ENCODE results near the gene RNF227.
"Not testable (repeated sequence)": the region's sequence is repeated elsewhere in the genome, so short reads cannot be mapped to it uniquely, and the experiment has no call there.

Gene RNF227

DNA sequence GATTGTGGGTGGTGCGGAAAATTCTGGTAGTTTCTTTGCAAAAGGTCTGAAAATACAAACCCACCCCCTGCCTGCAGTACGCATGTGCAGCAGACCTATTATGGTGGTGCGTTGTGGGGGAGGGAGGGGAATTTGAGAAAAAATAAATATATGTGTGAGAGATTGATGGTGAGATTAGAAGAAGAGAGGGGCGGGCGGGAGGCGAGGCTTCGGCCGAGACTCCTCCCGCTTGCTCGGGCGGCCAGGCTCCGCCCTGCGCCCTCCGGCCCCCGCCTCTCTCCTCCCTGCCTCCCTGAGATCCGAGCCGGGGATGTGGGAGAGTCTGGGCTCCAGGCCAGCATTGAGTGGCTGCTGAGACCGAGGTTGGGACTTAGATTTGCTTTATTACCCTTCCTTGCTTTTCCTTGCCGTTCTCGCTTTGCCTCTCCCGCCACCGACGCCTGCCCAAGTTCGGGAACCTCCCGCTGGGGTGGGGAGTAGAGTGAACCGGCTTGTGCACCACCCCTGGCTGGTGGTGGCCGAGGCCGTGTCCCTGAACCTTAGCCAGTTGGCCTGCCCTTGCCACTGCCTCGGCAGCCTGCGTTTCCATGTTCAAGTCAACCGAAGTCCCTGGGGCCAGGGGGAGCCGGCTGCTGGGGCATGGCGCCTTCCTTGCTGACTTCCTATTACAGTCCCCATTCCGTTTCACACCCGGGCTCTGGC, 28.5 kb downstream of the RNF227 start:
- peak; percentile 79 for DNase-seq

DNA sequence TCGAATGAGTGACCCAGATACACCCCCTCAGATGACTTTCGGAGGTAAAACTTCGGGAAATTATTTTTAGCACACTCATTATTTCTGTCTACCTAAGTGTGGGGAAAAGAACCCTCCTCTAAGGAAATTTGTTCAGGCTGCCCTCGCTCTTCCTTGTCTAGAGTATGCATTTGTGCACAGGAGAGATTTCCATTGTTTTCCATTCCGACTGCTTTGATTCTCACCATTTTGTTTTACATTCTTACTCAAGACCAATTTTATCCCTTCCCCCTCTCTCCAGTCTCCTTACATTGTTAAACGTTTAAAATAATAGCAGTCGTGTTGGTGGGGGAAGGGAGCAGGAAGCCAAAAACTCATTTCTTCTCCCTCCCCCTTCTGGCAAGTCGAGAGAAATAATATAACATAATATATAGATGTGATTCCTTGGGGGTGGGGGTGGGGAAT, 29.0 kb downstream of the RNF227 start:
- no peak for DNase-seq

DNA sequence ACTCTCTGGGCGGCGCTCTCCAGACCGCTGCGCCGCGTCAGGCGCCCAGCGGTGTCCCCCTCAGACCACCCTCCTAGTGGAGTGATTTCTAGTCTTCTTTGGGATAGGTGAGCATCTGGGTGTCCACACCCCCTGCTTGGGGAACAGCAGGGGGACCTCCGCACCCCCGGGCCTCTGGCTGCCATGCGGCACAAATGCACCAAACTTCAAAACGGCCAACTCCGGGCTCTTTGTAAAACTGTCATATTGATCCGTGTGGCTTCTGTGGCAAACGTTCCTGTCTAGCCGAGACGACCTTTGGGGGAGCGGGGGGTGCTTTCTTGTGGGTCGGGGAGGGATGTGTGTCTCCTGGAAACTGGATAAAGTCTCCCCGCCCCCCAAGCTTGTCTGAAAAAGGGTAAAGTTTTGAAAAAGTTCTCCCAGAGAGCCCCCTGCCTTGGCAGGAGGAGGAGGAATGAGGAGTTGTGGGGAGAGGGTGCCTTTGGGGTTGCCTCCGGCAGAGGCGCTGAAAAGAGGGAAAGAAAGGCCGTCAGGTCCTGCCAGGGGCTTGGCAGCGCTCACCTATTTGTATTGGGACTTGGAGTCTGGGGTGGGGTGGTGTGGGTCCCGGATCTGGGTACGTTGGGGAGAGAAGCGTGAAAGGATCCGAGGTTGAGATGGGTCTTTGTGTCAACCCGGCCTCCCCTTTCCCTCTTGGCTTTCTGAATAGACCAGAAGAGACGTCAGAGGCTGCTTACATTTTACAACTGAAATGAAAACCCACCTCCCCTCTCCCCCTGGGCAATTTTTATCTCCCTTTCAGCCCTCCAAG, 29.7 kb downstream of the RNF227 start:
- DNase-seq, result peak; percentile 44

DNA sequence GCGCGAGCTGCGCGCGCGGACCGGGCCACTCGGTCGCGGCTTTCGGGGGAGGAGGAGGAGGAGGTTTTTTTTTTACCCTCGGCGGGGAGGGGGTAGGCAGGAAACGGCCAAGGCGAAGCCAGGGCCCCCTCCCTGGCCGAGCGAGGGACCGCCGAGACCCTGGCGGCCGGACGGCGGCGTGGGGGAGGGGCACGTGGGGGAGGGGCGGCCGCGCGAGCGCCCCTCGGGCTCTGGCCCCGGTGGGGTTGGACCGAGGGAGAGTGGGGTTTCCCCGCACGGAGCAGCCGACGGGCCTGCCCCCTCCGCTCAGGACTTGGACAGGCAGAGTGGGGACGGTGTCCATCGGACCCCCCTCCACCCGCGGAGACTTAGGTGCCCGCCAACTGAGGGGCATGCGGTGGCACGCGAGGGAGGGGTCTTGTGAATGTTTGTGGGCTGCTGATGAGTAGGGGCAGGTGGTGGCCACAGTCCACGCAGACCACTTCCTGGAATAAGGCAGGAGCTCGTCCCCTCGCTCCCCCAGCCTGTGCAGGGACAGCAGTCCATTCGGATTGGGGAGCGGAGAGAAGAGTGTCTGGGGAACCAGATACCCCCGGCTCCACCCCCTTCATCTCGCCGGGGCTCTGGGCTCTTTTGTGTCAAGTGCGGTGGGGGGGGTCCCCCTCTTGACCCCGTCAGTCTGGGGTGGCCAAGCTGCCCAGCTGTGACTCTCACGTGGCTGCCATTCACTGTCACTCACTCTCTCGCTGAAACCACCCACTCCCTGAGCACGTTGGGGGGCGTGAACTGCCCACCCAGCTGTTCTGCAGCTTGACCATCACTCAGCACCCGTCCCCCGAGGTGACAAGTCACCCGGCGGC, 30.5 kb downstream of the RNF227 start:
- DNase-seq, result peak; percentile 45

DNA sequence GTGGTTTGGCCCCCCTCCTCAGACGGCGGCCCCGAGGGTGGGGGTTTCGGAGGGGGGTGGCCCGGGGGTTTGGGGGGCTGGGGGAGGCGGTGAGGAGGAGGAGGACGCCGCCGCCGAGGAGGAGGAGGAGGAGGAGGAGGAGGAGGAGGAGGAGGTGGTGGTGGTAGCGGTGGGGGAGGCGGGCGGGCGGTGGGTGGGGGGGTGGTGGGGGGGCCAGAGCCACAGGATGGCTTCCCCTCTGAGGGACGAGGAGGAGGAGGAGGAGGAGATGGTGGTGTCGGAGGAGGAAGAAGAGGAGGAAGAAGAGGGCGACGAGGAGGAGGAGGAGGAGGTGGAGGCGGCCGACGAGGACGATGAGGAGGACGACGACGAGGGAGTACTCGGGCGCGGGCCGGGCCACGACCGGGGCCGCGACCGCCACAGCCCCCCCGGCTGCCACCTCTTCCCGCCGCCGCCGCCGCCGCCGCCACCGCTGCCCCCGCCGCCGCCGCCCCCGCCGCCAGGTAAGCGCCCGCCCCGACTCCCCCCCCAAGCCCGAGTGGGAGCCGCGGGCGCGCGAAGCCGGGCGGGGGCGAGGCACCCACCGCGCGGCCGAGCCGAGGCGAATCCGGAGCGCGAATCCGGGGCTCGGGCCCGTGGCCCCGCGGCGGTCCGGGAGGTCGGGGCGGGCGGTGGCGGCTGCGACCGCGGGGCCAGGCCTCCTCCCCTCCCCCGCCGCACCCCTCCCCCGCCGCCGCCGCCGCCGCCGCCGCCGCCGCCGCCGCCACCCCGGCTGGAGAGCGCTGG, 31.3 kb downstream of the RNF227 start:
- DNase-seq, result peak; percentile 45

DNA sequence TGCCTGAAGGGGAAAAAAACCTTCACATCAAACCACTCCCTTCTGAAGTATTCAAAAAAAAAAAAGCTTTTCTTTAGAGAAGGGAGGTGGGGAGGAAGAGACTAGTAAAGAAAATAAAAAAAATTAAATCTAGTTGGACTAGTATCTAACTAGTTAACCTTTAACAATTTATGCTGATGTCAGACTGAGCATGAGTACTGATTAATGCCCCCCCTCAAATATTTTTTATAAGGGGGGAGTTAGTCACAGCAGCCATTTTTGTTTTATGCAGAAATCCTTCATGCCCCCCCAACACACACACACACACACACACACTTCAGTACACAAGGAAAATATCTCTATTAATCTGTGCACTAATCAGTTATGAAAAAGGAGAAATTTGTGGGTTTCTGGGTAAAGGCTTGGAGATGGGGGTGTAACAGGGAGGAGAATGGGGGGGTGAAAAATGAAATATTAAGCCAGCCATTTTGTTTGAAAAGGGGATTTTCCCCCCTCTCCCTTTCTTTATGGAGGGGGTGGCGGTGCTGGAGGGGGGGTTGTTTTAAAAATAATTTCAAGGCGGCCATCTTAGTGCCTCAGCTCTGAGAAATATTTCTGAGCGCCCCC, 32.2 kb downstream of the RNF227 start:
- DNase-seq, result peak; percentile 27

DNA sequence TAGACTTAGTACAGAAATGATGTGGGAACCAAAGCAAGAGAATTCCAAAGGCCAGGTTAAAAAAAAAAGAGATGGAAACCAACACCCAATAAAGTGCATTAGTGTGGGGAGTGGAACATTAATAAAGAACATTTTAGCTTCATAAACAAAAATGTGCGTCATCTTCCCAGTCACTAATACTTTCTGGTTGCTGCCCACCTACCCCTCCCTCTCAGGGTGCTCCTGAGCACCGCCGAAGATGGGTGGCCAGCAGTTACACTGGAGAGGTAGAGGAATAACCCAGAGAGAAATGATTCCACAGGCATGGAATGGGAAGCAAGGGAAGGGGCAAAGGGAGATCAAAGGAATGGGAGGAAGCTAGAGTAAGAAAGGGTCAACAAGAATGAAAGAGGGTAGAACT, 33.5 kb downstream of the RNF227 start:
- DNase-seq, result no peak

DNA sequence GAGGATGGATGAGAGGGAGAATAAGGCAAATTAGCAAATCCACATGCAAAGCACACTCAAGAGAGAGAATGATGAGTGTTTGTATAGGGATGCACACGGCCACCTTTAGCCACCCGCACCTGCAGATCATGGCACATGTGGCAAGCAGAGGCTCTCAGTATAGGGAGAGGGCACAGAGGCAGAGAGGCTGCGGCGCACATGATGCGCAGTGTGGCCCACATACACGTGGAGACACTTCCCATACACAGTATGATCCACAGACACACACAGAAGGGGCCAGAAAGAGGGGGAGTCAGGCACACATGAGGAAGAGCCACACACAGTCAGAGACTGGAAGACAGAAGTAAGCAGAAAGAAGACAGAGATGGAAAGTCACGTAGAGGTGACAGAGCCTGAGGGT, 34.0 kb downstream of the RNF227 start:
- DNase-seq, result no peak

DNA sequence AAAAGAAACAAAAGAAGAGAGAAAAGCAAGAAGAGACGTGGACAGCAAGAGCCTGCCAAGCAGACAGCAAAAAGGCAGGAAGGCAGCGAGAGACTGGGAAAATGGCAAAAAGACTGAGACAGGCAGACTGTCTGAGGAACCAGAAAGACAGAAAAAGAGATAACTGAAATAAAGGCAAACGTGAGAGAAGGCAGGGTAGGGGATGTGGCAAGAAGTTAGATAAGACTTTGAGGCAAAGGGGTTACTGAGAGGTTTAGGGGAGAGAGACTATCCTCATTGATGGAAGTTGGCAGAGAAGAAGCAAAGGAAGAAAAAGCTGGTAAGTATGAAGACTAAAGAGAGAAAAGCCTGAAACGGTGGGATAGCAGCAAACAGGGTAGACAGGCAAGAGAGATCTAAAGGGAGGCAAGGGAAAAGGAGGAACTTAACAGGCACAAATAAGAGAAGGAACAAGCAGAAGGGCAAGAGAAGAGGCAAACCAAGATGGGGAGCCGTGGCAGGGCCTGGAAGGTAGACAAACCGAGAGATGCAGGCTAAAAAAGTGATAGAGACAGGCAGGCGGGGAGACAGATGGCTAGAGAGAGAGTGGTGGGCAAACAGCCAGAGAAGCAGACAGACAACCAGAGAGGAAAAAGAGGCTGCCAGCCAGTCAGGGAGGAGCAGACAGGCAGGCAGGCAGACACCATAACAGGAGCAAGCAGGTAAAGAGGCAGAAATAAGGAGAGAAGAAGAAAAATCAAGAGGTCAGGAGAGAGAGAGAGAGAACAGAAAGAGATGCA, 34.6 kb downstream of the RNF227 start:
- no peak for DNase-seq

DNA sequence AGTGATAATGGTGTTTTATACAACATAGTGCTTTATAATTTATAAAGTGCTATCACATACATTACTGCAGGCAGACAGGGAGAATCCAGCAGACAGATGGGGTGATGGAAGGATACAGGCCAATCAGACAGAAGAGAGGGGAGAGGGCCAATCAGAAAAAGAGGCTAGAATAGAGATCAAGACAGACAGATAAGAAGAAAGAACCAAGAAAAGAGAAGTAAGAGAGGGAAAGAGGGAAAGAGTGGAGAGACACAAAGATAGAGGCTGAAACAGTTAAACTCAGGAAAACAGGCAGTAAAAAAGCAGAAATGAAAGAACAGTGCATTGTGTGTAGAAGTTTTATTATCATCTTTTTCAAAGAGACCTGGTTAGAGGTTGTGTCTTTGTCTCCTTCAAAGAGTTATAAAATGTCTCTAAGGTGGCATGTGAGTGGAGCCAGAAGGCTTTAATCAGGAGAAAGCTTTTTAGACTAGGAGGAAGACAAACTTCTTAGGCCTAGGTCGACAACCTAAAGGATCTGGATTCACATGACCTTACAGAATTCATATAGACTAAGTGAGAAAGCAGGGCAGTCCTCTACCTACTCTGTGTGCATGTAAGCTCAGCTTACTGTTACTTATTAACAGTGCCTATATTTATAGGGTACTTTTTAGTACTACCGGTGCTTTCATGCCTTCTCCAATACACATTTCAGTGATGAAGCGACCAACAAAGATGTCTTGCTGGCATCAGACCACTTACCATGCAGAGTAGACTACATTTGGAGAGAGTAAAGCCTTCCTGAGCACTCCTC, 35.8 kb downstream of the RNF227 start:
- DNase-seq, result no peak

DNA sequence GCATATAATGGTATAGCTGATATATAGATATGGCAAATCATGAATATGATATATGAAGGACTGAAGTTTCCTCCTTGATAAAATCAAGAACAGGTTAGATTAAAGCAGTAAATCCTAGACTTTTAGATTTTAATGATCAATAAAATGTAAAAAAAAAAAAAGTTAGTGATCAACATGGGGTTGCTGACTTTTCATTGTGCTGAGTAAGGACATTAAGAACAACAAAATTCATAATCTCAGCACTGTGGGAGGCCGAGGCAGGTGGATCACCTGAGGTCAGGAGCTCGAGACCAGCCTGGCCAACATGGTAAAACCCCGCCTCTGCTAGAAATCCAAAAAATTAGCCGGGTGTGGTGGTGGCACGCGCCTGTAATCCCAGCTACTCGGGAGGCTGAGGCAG, 37.9 kb downstream of the RNF227 start:
- no peak for DNase-seq

DNA sequence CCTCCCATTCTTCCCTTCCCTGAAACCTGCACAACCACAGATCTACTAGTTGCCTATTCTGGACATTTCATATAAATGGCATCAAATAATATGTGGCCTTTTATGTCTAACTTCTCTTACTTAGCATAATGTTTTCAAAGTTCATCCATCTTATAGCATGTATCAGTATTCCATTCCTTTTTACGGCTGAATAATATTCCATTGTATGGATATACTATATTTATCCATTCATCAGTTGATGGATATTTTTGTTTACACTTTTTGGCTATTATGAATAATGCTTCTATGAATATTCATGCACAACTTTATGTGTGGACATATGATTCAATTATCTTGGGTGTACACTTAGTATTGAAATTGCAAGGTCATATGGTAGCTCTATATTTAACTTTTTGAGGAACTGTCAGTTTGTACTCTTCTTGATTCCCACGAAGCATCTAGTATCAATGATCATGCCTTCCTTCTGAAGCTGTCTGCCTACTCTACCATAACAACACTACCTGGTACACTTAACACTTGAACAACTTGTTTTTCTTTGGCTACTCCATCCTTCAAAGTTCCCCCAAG, 40.2 kb downstream of the RNF227 start:
- DNase-seq, result no peak

DNA sequence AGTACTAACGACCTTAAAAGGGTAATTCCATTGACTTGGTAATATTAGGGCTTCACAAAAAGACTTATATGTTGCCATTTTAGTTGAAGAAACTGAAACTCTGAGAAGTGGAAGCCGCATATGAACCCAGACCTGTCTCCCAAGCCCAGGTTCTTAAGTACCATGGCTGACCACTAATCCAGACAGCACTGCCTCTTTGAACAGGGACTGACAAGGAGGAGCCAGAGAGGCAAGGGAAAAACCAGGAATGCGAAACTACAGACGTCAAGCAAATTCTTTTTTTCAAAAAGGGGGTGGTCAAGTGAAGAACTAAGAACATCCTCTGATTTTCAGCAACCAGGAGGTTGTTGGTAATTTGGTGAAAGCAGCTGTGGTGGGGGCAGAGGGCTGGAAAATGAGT, 43.0 kb downstream of the RNF227 start:
- no peak for DNase-seq

DNA sequence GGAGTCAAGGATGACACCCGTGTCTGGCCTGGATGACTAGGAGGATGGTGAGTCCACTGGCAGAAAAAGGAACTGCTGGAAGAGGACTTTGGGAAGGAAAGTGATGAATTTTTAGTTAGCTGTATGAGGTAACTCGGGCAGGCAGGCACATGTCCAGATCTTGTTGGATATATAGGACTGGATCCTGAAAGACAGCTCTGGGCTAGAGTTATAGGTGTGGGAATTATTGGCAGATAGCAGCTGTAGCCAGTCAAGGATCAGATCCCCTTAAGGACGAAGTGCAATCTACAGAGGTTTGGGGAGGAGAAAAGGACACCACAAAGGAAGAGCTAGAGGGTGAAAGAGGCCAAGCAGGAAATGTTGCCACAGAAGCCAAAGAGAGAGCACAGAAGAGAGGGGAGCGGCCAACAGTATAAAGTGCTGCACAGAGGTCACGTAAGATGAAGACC, 48.2 kb downstream of the RNF227 start:
- no peak for DNase-seq

DNA sequence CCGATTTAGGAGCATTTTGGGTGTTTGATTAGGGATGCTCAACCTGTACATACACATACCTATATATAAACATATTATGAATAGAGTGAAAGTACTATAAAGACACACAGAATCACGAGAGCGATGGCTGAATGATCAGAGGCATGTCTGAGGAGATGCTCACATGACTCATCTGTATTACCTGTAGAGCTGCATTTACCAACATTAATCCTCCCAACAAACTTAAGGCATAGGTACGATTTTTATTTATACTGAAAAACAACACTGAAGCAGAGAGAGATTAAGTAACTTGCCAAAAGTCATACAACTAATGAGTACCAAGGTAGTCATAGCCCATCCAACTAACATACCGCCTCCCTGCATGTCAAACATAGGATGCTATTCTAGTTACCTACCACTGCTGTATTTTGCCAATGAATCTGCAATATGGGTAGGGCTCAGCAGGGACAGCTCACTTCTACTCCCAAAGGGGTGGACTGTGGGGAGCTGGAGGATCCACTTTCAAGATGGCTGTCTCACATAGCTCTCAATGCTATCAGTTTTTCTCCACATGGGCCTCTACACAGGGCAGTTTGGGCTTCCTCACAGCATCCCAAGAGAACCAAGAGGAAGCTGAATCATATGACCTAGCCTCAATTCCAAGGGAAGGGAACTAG, 51.0 kb downstream of the RNF227 start:
- no peak for DNase-seq

DNA sequence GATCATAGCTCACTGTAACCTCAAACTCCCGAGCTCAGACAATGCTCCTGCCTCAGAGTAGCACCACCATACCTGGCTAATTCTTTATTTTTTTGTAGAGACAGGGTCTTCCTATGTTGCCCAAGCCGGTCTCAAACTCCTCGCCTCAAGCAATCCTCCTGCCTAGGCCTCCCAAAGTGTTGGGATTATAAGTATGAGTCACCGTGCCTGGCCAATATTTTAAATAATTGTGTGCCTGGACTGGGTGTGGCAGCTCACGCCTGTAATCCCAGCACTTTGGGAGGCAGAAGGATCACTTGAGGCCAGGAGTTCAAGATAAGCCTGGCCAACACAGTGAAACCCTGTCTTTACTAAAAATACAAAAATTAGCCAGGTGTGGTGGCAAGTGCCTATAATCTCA, 51.7 kb downstream of the RNF227 start:
- not testable (repeated sequence) for DNase-seq

Data from stimulated activated CD4-positive, alpha-beta T cell treated with anti-CD3 and anti-CD28 coated beads, Interleukin-12 subunit alpha, Interleukin-12 subunit beta, amount 100 ng/mL, for 4 hours (primary cell).